Fibroblast of mammary gland (primary cell): Measurements from ENCODE around the gene DSC2.

Experiments
- DNase-seq: peaks from one replicate; pipeline ENCODE4 v3.0.0-alpha.2; 2010; ENCODE audit warnings: low read depth
- H3K4me3 ChIP-seq: 2 replicates; pipeline ENCODE4 v1.5.1; 2011; ENCODE audit warnings: low read depth, mild to moderate bottlenecking, low read length, moderate library complexity; ENCODE audit not compliant: control insufficient read depth
- TF ChIP-seq, protein P1 (sequence below): conservative IDR thresholded peaks from 2 replicates; pipeline ENCODE4 v1.5.1; 2011; ENCODE audit warnings: low read depth, low read length, inconsistent platforms; ENCODE audit not compliant: control insufficient read depth, insufficient read depth

DSC2 gene

DNA sequence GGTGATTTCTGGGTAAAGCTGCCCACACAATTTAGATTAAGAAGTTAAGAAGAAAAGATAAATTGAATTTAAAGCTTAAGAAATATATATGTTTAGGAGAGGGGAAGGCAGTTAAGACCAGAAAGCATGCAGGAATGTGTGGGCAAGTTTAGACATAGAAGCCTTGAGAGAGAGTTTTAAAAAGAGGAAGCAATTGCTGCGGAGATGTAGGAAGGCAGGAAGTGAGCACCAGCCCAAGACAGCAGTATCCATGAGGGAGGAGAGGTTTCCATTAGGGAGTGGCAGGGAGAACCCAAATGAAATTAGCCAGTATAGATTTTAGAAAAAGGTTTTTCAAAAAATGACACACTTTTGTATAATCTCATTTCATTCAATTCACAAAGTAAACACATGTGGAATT is 24.3 kb downstream of the DSC2 start:
- no peak overlapping the region for H3K4me3 ChIP-seq
- TF ChIP-seq, protein P1, sequence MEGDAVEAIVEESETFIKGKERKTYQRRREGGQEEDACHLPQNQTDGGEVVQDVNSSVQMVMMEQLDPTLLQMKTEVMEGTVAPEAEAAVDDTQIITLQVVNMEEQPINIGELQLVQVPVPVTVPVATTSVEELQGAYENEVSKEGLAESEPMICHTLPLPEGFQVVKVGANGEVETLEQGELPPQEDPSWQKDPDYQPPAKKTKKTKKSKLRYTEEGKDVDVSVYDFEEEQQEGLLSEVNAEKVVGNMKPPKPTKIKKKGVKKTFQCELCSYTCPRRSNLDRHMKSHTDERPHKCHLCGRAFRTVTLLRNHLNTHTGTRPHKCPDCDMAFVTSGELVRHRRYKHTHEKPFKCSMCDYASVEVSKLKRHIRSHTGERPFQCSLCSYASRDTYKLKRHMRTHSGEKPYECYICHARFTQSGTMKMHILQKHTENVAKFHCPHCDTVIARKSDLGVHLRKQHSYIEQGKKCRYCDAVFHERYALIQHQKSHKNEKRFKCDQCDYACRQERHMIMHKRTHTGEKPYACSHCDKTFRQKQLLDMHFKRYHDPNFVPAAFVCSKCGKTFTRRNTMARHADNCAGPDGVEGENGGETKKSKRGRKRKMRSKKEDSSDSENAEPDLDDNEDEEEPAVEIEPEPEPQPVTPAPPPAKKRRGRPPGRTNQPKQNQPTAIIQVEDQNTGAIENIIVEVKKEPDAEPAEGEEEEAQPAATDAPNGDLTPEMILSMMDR: no peak
- no peak for DNase-seq

- TF ChIP-seq, protein P1: no peak
- DNase-seq: no peak
- H3K4me3 ChIP-seq: no peak overlapping the region
These were observed 30.0 kb downstream of the DSC2 start for GRCh38 chr18:31072175-31072574.

DNA sequence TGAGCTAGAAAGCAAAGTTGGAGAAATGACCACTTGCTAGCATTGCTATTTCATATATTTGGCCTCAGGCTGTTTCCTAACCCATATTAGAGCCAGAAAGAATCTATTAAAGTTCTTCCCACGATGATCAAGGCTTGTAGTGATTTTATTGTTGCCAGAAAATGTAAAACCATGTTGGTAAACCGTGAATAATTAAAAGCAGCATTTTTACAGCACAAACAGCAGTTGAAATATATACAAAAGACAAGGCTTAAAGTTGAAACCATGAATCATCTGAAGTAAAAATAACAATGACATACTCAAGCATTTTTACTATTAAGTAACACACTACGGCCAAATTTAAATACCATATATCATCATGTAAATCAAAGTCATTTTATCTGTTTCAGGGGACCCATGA is 32.0 kb downstream of the DSC2 start:
- TF ChIP-seq, protein P1: no peak
- H3K4me3 ChIP-seq: no peak overlapping the region
- no peak for DNase-seq

GRCh38 chr18:31066266-31066665 is 36.0 kb downstream of the DSC2 start:
- DNase-seq: no peak
- TF ChIP-seq, protein P1: no peak
- H3K4me3 ChIP-seq: no peak overlapping the region

DNA sequence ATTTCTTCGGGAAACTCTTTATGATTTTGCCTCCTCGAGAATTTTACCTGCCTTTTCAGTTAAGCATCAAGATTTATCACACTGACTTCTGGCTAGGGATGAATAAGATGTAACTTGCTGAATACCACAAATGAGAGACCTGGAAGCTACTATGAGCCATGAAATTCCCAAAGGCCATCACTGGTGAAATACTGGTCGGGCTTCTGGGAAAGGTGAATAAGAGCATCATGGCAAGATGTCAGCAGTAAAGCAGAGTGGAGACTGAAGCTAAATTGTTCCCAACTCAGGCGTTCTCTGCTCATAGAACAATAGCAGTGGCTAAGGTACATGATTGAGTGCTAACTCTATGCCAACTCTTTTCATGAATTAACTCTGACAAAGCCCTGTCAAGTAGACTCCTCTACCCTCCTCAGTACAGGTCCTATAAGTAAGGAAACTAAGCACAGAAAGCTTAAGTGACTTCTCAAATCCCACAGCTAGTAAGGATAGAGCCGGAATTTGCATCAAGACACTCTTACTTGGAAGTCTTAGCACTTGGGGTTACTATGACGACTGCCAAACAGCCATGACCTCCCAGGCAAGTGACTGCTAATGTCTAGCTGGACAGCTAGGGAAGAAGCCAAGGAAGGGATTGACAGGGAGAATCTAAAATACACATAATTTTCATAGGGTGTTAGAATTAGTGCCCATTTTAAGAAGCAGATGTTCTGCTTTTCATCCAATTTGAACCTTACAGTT is 37.0 kb downstream of the DSC2 start:
- no peak overlapping the region for H3K4me3 ChIP-seq
- TF ChIP-seq, protein P1: no peak
- no peak for DNase-seq

GRCh38 chr18:31064130-31064529 is 38.1 kb downstream of the DSC2 start:
- DNase-seq: peak; percentile 18
- TF ChIP-seq, protein P1: no peak
- no peak overlapping the region for H3K4me3 ChIP-seq
